ENCODE data around the gene RBMS3.

GRCh38 chr3:29639578-29640290 lies 358.9 kb downstream of the RBMS3 start:
- TF ChIP-seq CTCF (IDR thresholded peaks at IDR 0.05) (no peak), POLR2AphosphoS5 (IDR thresholded peaks at IDR 0.05) (no peak)

Measured in upper lobe of left lung (tissue), 4 donors.